Measurements from ENCODE around the gene PARVA.

PARVA gene

GRCh38 chr11:12534549-12534948, 157.2 kb downstream of the PARVA start:
- DNase-seq, result no peak

GRCh38 chr11:12535321-12535720, 157.9 kb downstream of the PARVA start:
- DNase-seq, result no peak

DNA sequence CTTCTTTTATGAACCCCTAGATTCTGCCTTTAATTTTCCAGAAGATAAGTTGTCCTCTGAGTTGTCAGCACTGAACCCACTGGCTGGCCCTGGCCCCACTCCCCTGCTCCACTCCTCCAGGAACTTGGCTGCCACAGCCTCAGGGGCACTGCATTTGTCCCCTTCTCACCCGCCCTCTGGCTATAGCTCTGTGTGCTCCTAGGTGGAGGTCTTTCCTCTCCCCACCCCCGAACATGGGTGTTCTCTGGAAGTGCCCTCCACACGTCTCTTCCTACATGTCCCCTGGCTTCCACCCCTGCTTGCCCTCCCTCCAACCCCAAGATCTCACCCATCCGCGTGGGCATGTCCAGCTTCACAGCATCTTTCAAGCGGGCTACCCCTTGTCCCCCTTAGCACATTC, 159.2 kb downstream of the PARVA start:
- no peak for DNase-seq

DNA sequence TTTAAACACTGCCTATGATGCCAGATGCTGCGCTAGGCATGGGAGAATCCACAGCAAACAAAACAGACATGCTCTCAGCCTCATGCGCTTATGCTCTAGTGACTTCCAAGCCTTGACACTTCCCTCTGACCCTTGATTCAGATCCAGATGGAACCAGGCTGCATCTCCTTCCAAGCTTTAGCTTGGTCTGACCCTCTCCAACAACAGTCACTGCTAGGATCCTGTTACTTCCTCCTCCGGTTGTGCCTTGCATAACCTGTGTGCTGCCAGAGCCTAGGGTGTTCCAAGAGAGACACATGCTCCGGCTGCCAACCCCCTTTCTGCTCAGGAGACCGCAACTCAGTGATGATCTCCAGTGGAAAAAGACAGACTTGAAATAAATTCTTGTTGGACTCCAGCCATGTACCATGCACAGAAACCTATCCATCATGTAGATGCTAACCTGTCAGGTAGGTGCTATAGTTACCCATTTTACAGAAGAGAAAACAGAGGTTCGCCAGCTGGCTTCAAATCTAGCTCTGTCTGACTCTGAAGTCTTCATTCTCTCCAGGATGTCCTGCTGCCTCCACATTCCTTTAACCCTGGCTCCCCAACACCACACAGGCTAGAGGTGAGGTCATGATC, 160.5 kb downstream of the PARVA start:
- no peak for DNase-seq

- DNase-seq, result no peak
Observed at GRCh38 chr11:12538889-12539421, 161.6 kb downstream of the PARVA start.

- no peak for DNase-seq
Observed at GRCh38 chr11:12539572-12539971, 162.2 kb downstream of the PARVA start.

DNA sequence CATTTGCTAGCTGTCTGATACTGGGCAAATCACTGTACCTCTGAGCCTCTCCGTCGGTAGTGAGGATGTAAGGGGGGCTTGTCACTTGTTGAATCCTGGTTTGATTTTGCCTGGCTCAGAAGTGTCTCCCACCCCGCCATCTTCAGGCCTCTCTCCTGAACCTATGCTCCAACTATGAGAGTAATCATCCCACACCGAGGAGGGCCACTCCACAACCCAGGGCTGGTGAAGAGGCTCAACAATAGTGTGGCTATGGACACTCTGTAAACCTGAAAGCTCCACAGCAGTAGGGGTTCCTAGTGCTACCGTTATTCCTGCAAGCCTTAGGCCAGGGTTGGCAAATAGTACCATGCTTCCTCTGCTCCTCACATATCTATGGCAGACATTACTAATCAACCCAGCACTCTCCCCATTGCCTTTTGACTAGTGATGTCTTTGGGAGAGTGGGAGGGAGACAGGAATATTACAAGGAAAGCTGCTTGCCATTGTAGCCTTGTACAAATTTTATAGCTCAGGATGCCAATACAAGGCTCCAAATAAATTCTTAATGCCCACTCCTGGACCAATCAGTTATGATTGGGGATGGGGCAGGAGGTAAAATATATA, 162.8 kb downstream of the PARVA start:
- DNase-seq, result no peak

DNA sequence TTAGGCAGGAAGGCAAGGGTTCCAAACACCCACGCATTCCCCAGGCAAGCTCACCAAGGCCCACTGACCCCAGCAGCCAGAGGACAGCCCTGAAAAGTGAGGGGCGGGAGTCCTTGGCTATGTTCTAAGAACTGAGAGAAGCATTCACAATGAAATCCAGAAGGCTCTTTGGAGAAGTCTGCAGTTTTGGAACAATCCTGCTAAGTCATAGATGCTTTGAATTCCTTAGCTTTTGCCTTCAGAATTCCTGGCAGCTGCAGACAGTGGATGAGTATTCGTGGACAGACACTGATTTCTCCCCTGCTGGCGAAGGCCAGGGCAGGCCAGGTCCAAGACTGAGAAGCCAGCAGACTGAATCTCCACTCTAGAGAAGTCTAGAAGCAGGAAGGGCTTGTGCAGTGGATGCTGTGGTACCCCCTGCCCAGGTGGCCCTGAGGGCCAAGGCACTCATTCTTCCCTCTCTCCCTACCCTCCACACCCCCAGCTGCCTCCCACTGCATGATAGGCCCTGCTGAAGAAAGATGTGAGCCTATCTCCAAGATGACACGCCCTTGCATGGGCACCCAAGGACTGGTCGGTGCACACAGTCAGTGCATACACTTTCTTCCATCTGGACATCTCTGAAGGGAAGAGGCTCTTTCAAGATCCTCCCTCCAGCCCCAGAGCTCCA, 163.7 kb downstream of the PARVA start:
- DNase-seq, result no peak

DNA sequence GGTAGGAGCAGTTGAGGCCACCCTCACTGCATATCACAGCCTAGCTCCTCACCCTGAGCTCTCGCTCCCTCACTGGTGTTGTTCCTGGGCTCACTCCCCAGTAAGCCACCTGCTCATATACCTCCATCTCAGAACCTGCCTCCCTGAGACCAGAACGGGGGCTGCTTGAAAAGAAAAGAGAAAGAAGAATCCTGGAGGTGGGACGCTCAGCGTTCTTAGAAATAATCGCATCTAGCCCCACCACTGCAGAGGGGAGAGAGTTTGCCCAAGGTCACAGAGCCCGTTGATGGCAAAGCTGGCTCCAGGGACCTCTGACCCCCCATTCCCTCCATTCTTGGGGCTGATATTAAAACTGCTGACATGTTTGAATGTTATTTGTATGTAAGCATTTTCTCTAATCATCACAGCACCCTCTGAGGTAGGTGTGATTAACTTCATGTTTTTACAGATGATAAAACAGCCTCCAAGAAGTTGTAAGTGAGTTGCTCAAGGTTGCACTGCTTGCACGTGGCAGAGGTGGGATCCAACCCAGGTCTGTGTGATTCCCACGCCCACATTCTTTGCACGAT, 164.3 kb downstream of the PARVA start:
- no peak for DNase-seq

- no peak for DNase-seq
Observed at GRCh38 chr11:12542186-12542935, 165.0 kb downstream of the PARVA start.

DNA sequence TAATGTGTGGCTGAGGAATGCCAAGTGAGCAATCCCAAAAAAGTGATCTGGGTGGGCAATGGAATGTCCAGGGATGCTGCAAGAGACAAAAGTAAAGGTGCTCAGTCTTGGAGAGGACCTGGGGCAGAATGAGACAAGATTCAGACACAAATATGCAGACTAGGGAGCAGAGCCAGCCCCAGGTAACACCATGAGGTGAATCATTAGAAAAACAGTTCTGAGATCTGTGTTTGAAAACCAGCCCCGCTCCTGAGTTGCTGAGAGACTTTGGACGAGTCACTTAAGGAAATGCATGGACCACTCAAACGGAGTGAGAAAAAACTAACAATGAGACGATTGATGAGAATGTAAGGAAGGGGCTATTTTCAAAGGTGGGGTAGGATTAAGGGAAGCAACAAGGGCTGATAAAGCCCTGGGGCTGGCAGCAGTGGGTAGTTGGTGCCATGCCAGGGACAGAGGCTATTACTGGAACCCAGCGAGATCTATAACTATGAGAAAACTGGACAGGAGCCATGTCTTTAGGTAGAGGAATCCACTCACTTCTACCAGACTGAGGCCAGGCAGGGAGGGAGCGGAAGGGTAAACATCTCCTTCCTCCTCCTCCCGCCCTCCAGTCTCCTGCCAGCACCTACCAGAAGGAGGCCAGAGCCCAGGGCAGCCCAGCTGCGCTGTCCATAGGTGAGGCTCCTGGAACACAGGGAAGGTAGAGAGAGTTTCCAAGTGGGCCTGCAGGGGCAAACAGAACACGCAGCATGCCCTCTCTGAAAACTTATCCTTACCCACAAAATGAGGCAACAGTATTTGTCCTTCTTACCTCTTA, 166.4 kb downstream of the PARVA start:
- no peak for DNase-seq

GRCh38 chr11:12544986-12545775, 167.8 kb downstream of the PARVA start:
- DNase-seq, result no peak

DNA sequence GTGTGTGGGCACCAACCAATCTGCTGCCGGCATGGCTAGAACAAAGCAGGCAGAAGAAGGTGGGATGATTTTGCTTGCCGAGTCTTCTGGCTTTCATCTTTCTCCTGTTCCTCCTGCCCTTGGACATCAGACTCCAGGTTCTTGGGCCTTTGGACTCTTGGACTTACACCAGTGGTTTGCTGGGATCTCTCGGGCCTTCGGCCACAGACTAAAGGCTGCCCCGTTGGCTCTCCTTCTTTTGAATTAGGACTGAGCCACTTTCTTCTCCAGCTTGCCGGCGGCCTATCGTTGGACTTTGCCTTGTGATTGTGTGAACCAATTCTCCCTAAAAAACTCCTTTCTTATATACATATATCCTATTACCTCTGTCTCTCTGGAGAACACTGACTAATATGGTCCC, 168.8 kb downstream of the PARVA start:
- DNase-seq, result no peak

GRCh38 chr11:12546660-12547059, 169.3 kb downstream of the PARVA start:
- no peak for DNase-seq

DNA sequence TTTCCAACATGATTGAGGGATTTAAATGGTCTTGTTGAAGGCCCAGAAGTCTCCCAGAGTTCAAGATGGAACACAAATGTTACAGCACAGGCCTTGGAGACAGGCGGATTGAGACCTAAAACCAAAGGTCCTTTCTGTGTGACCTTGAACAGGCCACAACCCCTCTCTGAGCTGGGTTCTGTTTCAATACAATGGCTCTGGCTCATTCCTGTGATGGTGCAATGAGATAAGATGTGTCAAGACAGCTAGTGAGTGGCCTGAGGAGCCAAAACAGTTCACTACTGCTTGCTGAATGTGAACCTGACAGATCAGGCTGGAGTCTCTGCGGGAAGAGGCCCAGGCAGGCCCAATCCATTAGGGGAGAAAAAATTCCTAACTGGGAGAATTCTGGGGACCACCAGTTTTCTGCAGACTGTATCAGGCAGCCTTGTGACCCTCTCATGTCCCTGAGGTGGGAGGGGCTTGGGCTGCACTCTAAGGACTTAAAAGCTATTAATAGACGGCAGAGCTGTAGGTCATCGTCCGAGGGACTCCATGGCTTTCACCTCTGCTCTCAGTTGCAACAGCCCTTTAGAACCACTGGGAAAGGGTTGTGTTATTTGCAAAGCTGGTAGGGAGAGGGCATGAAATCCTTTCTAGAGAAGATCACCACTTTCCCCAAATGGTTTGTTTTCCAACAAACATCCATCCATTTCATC, 170.7 kb downstream of the PARVA start:
- DNase-seq, result no peak

- no peak for DNase-seq
Observed at GRCh38 chr11:12552692-12553091, 175.3 kb downstream of the PARVA start.

GRCh38 chr11:12554122-12554521, 176.8 kb downstream of the PARVA start:
- DNase-seq, result no peak

DNA sequence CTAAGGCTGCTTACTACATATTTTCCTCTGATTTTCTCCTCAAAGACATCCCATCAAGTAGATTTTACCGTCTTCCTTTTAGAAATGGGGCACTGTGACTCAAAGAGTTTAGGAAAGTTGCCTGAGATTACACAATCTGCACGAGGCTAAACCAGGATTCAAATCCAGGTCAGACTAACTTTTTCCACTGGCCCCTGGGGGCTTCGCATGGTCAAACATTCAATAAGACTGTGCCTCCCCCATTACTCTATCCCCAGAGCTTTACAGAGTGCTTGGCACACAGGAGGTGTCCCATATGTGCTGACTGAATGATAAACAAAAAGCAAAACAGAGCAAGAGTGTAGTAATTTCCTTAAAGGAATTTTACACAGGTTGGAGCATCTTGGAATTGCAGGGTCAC, 178.8 kb downstream of the PARVA start:
- DNase-seq, result no peak

- DNase-seq, result no peak
Observed at GRCh38 chr11:12556788-12557384, 179.5 kb downstream of the PARVA start.

- DNase-seq, result no peak
Observed at GRCh38 chr11:12559011-12559410, 181.6 kb downstream of the PARVA start.
